ENCODE data around the gene AARS2. TPM values are rescaled to one million over a fixed set of nuclear protein-coding genes. Genes with fewer than 3 reads are reported as not detected.

Gene AARS2
- polyA plus RNA-seq, 2 of the 4 experiments (the other 2 are of a cell fraction), result 4.3 to 6.2 TPM

DNA sequence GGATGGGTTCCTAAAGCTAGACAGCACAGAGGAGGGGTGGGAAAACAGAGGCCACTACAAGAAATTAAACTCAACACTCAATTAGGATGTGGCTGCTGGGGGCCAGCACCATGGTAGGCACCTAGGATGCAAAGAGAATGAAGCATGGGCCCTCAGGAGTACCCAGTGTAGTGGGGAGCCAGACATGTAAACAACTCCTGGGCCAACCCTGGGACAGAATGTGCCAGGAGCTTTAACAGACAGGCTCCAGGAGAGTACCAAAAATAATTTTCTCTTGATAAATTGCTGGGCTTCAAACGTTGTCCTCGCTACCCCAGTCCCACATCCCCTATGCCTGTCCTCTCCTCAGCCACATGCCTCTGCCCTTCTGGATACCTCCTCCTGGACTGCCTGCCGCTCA is 41.2 kb downstream of the AARS2 start:
- POLR2A ChIA-PET, result no interaction called here
- 50% methylated on average over 2 of the region's 3 CpGs for WGBS (ENCODE audit: missing lambda C conversion rate)
- FAIRE-seq, result no peak

DNA sequence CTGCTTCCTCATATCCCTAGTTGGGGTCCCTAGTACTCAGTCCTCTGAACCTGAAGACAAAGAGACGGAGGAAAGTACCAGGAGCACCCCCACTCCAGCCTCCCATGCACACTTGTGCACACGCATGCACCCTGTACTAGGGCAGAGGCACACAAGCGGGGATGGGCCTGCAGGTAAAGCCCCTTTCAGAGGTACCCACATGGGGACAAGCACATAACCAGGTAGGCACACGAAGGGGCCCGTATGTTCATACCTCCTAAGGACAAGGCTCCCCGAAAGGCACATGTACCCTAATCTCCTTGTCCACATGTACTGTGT is 41.8 kb downstream of the AARS2 start:
- no peak overlapping the region; the same call in 2 of the 3 replicates for H3K4me3 ChIP-seq
- ATAC-seq, result no peak

More for the DNA sequence above, 41.2 kb downstream of the AARS2 start:
- no peak overlapping the region for H3K4me2 ChIP-seq
- ATAC-seq (no peak), DNase-seq (ENCODE audit: low read depth in 1 of 2, low spot score in 1 of 2) (no peak)
- H3K27ac ChIP-seq, result no peak overlapping the region
- no peaks in the 10 kb centered on the region for H3K4me1 ChIP-seq
- CTCF ChIA-PET, result interaction anchor here (1.0 to 6.2 kb wide), 5 partner anchors 15 to 67 kb away, joined by 3 to 44 read pairs (median 4); no protein-coding TSS in a partner anchor
- no peaks in the 10 kb centered on the region for H3K9me3 ChIP-seq
- TF ChIP-seq, protein P1, sequence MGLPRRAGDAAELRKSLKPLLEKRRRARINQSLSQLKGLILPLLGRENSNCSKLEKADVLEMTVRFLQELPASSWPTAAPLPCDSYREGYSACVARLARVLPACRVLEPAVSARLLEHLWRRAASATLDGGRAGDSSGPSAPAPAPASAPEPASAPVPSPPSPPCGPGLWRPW (IDR thresholded peaks at IDR 0.05), result no peak
- TF ChIP-seq, protein P2, sequence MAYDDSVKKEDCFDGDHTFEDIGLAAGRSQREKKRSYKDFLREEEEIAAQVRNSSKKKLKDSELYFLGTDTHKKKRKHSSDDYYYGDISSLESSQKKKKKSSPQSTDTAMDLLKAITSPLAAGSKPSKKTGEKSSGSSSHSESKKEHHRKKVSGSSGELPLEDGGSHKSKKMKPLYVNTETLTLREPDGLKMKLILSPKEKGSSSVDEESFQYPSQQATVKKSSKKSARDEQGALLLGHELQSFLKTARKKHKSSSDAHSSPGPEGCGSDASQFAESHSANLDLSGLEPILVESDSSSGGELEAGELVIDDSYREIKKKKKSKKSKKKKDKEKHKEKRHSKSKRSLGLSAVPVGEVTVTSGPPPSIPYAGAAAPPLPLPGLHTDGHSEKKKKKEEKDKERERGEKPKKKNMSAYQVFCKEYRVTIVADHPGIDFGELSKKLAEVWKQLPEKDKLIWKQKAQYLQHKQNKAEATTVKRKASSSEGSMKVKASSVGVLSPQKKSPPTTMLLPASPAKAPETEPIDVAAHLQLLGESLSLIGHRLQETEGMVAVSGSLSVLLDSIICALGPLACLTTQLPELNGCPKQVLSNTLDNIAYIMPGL (CRISPR knock-in tag; IDR thresholded peaks at IDR 0.05; ENCODE audit: borderline replicate concordance), result no peak
- TF ChIP-seq HOXB5 (CRISPR knock-in tag; IDR thresholded peaks at IDR 0.05), result no peak
- TF ChIP-seq FOXS1 (CRISPR knock-in tag; IDR thresholded peaks at IDR 0.05), result no peak
- no peak for TF ChIP-seq RARB (CRISPR knock-in tag; IDR thresholded peaks at IDR 0.05)
- no peak for TF ChIP-seq CEBPB (IDR thresholded peaks at IDR 0.05)
- no peak for TF ChIP-seq RAD21 (conservative IDR thresholded peaks at IDR 0.05 in 1 of 2, IDR thresholded peaks at IDR 0.05 in 1 of 2)
- TF ChIP-seq ESRRA (IDR thresholded peaks at IDR 0.05; ENCODE audit: borderline replicate concordance, low read length), result no peak
- TF ChIP-seq, protein P3, sequence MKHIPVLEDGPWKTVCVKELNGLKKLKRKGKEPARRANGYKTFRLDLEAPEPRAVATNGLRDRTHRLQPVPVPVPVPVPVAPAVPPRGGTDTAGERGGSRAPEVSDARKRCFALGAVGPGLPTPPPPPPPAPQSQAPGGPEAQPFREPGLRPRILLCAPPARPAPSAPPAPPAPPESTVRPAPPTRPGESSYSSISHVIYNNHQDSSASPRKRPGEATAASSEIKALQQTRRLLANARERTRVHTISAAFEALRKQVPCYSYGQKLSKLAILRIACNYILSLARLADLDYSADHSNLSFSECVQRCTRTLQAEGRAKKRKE (CRISPR knock-in tag; IDR thresholded peaks at IDR 0.05; ENCODE audit: low read depth), result no peak
- no peak overlapping the region for H3K4me3 ChIP-seq

DNA sequence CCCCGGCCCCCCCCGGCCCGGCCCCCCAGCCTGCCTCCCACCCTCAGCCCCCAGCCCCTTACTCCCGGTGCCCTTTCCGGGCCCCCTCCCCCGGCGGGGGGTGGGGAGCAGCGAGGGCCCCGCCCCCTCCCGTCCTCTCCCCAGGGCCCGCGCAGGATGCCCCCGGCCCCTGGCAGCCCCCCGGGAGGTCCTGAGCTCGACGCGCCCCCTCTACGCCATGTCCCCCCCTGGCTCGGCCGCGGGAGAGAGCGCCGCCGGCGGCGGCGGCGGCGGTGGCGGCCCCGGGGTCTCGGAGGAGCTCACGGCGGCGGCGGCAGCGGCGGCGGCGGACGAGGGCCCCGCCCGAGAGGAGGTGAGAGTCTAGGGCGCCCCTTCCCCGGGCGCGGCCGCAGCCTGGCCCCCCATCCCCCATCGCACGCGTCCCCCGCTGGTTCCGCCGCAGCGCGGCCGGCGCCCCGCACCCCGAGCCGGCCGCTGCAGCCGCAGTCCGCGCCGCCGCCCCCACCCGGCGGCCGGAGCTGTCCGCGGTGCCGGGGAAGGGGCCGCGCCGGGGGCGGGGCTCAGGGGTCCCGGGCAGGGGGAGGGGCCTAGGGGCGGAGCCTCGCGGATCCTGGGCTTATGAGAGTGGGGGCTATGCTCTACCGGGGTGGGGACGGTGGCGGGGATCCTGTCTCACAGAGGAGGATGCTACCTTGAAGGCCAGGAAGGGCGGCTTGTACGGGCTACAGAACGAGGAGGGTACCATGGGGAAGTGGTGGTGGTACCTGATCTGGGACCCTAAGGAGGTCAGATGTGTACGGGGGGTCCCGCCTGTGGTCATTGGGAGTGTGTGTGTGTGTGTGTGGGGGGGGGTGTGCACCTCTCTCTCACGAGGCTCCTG is 42.4 kb downstream of the AARS2 start:
- Histone ChIP-seq H3K9me3 (no peaks in the 10 kb centered on the region), H3K4me2 (peak overlapping the region; percentile 96), H3K4me1 (peaks cover 2% of the 10 kb centered on the region; the same call in 1 of the 3 replicates), H3K27ac (peak overlapping the region; percentile 5 to 75; a peak in 3 of 6 replicates), H3K4me3 (peak overlapping the region; percentile 53)
- DNase-seq (ENCODE audit: low read depth in 1 of 2, low spot score in 1 of 2) (no peak), ATAC-seq (no peak), FAIRE-seq (no peak)
- POLR2A ChIA-PET, result interaction anchor here (0.6 kb wide), 1 partner anchor 24 kb away, joined by 3 read pairs; the partner anchor contains the start of gene HSP90AB1
- 45% methylated on average over 4 of the region's 90 CpGs for WGBS (ENCODE audit: missing lambda C conversion rate)
- TF ChIP-seq HDAC2 (IDR thresholded peaks at IDR 0.05), result no peak
- TF ChIP-seq, protein P4, sequence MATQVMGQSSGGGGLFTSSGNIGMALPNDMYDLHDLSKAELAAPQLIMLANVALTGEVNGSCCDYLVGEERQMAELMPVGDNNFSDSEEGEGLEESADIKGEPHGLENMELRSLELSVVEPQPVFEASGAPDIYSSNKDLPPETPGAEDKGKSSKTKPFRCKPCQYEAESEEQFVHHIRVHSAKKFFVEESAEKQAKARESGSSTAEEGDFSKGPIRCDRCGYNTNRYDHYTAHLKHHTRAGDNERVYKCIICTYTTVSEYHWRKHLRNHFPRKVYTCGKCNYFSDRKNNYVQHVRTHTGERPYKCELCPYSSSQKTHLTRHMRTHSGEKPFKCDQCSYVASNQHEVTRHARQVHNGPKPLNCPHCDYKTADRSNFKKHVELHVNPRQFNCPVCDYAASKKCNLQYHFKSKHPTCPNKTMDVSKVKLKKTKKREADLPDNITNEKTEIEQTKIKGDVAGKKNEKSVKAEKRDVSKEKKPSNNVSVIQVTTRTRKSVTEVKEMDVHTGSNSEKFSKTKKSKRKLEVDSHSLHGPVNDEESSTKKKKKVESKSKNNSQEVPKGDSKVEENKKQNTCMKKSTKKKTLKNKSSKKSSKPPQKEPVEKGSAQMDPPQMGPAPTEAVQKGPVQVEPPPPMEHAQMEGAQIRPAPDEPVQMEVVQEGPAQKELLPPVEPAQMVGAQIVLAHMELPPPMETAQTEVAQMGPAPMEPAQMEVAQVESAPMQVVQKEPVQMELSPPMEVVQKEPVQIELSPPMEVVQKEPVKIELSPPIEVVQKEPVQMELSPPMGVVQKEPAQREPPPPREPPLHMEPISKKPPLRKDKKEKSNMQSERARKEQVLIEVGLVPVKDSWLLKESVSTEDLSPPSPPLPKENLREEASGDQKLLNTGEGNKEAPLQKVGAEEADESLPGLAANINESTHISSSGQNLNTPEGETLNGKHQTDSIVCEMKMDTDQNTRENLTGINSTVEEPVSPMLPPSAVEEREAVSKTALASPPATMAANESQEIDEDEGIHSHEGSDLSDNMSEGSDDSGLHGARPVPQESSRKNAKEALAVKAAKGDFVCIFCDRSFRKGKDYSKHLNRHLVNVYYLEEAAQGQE (IDR thresholded peaks at IDR 0.05), result peak; percentile 23; the same call in 1 of the 2 replicates
- no peak for TF ChIP-seq FOSL2 (IDR thresholded peaks at IDR 0.05)
- no peak for TF ChIP-seq FOSL2 (CRISPR knock-in tag; IDR thresholded peaks at IDR 0.05)
- TF ChIP-seq, protein P1 (IDR thresholded peaks at IDR 0.05), result no peak
- no peak for TF ChIP-seq RFX5 (IDR thresholded peaks at IDR 0.05)
- TF ChIP-seq CBX2 (IDR thresholded peaks at IDR 0.05; ENCODE audit: borderline replicate concordance, low read depth), result no peak
- TF ChIP-seq EP300 (IDR thresholded peaks at IDR 0.05), result no peak
- TF ChIP-seq JUNB (IDR thresholded peaks at IDR 0.05), result no peak
- no peak for TF ChIP-seq HOXB5 (CRISPR knock-in tag; IDR thresholded peaks at IDR 0.05)
- CTCF ChIA-PET, result interaction anchor here (0.8 to 6.2 kb wide), 5 partner anchors 14 to 73 kb away, joined by 3 to 181 read pairs (median 4); no protein-coding TSS in a partner anchor

More for the DNA sequence above, 41.8 kb downstream of the AARS2 start:
- no peak overlapping the region for H3K27ac ChIP-seq
- ChIA-PET POLR2A (no interaction called here), CTCF (interaction anchor here (0.8 to 6.2 kb wide), 7 partner anchors 15 to 72 kb away, joined by 3 to 181 read pairs (median 4); no protein-coding TSS in a partner anchor)
- H3K9me3 ChIP-seq, result no peaks in the 10 kb centered on the region
- H3K4me2 ChIP-seq, result peak overlapping the region; percentile 96; the same call in 2 of the 3 replicates
- DNase-seq (ENCODE audit: low read depth in 1 of 2, low spot score in 1 of 2), result no peak
- FAIRE-seq, result no peak
- 88% methylated on average over 6 of the region's 6 CpGs for WGBS (ENCODE audit: missing lambda C conversion rate)
- H3K4me1 ChIP-seq, result no peaks in the 10 kb centered on the region
- TF ChIP-seq, protein P3 (CRISPR knock-in tag; IDR thresholded peaks at IDR 0.05; ENCODE audit: low read depth), result no peak
- TF ChIP-seq NPAS2 (CRISPR knock-in tag; IDR thresholded peaks at IDR 0.05; ENCODE audit: borderline replicate concordance), result no peak
- TF ChIP-seq MAFK (IDR thresholded peaks at IDR 0.05; ENCODE audit: partially characterized antibody), result no peak
